ENCODE data around the gene TBC1D22B. TPM values are rescaled to one million over a fixed set of nuclear protein-coding genes. Genes with fewer than 3 reads are reported as not detected.

The TBC1D22B gene
- total and polyA plus RNA-seq, 9 of the 15 experiments (the other 6 are each of a cell fraction or from before 2014, with no cell fraction given) = 4.8 to 24.2 (median 13.5) TPM

DNA sequence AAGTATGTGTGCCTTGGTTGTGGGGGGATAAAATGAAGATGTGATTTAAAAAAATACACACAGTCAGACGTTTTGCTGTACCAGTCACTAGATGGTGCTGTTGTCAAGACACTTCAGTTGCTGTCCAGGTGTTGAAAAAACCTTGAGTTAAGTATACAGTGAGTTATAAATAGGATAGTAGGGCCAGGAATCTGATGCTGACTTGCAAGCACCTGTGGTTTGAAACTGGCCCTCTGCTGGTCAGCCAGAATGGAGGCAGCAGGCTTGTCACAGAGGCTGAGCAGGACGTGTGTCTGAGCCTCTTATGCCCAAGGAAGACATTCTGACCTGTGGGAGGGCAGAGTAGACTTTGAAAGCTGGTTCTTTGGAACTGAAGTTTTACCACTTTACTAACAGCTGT, 124.0 kb downstream of the TBC1D22B start (continued):
- TF ChIP-seq, protein P1, sequence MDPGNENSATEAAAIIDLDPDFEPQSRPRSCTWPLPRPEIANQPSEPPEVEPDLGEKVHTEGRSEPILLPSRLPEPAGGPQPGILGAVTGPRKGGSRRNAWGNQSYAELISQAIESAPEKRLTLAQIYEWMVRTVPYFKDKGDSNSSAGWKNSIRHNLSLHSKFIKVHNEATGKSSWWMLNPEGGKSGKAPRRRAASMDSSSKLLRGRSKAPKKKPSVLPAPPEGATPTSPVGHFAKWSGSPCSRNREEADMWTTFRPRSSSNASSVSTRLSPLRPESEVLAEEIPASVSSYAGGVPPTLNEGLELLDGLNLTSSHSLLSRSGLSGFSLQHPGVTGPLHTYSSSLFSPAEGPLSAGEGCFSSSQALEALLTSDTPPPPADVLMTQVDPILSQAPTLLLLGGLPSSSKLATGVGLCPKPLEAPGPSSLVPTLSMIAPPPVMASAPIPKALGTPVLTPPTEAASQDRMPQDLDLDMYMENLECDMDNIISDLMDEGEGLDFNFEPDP (CRISPR knock-in tag; IDR thresholded peaks at IDR 0.05) = no peak
- TF ChIP-seq, protein P2, sequence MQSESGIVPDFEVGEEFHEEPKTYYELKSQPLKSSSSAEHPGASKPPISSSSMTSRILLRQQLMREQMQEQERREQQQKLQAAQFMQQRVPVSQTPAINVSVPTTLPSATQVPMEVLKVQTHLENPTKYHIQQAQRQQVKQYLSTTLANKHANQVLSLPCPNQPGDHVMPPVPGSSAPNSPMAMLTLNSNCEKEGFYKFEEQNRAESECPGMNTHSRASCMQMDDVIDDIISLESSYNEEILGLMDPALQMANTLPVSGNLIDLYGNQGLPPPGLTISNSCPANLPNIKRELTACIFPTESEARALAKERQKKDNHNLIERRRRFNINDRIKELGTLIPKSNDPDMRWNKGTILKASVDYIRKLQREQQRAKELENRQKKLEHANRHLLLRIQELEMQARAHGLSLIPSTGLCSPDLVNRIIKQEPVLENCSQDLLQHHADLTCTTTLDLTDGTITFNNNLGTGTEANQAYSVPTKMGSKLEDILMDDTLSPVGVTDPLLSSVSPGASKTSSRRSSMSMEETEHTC (IDR thresholded peaks at IDR 0.05) = no peak
- TF ChIP-seq, protein P3, sequence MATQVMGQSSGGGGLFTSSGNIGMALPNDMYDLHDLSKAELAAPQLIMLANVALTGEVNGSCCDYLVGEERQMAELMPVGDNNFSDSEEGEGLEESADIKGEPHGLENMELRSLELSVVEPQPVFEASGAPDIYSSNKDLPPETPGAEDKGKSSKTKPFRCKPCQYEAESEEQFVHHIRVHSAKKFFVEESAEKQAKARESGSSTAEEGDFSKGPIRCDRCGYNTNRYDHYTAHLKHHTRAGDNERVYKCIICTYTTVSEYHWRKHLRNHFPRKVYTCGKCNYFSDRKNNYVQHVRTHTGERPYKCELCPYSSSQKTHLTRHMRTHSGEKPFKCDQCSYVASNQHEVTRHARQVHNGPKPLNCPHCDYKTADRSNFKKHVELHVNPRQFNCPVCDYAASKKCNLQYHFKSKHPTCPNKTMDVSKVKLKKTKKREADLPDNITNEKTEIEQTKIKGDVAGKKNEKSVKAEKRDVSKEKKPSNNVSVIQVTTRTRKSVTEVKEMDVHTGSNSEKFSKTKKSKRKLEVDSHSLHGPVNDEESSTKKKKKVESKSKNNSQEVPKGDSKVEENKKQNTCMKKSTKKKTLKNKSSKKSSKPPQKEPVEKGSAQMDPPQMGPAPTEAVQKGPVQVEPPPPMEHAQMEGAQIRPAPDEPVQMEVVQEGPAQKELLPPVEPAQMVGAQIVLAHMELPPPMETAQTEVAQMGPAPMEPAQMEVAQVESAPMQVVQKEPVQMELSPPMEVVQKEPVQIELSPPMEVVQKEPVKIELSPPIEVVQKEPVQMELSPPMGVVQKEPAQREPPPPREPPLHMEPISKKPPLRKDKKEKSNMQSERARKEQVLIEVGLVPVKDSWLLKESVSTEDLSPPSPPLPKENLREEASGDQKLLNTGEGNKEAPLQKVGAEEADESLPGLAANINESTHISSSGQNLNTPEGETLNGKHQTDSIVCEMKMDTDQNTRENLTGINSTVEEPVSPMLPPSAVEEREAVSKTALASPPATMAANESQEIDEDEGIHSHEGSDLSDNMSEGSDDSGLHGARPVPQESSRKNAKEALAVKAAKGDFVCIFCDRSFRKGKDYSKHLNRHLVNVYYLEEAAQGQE (IDR thresholded peaks at IDR 0.05; ENCODE audit: borderline replicate concordance) = peak; percentile 92
- TF ChIP-seq, protein P3 (CRISPR knock-in tag; IDR thresholded peaks at IDR 0.05; ENCODE audit: low read depth) = no peak
- peak; percentile 94 for TF ChIP-seq ZNF384 (IDR thresholded peaks at IDR 0.05; ENCODE audit: low read depth, low read length)
- peak; percentile 81 to 95 for TF ChIP-seq RAD21 (CRISPR knock-in tag; conservative IDR thresholded peaks at IDR 0.05 in 1 of 2, IDR thresholded peaks at IDR 0.05 in 1 of 2)
- TF ChIP-seq, protein P4, sequence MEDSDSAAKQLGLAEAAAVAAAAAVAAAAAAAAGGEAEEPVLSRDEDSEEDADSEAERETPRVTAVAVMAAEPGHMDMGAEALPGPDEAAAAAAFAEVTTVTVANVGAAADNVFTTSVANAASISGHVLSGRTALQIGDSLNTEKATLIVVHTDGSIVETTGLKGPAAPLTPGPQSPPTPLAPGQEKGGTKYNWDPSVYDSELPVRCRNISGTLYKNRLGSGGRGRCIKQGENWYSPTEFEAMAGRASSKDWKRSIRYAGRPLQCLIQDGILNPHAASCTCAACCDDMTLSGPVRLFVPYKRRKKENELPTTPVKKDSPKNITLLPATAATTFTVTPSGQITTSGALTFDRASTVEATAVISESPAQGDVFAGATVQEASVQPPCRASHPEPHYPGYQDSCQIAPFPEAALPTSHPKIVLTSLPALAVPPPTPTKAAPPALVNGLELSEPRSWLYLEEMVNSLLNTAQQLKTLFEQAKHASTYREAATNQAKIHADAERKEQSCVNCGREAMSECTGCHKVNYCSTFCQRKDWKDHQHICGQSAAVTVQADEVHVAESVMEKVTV (CRISPR knock-in tag; IDR thresholded peaks at IDR 0.05) = peak; percentile 49; the same call in 1 of the 2 replicates
- TF ChIP-seq MAFK (IDR thresholded peaks at IDR 0.05; ENCODE audit: low read length) = 0 out of 2 replicates have a peak, but pooled peaks have one; percentile 26
- TF ChIP-seq, protein P5, sequence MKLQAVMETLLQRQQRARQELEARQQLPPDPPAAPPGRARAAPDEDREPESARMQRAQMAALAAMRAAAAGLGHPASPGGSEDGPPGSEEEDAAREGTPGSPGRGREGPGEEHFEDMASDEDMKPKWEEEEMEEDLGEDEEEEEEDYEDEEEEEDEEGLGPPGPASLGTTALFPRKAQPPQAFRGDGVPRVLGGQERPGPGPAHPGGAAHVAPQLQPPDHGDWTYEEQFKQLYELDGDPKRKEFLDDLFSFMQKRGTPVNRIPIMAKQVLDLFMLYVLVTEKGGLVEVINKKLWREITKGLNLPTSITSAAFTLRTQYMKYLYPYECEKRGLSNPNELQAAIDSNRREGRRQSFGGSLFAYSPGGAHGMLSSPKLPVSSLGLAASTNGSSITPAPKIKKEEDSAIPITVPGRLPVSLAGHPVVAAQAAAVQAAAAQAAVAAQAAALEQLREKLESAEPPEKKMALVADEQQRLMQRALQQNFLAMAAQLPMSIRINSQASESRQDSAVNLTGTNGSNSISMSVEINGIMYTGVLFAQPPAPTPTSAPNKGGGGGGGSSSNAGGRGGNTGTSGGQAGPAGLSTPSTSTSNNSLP (IDR thresholded peaks at IDR 0.05; ENCODE audit: borderline replicate concordance, low read depth, low read length) = no peak
- TF ChIP-seq SOX6 (IDR thresholded peaks at IDR 0.05) = no peak
- TF ChIP-seq MEF2A (IDR thresholded peaks at IDR 0.05; ENCODE audit: control insufficient read depth, low read depth, low read length) = peak; percentile 88
